K562 (cell line): ENCODE measurements around the gene NUBP2. TPM values are rescaled to one million over a fixed set of nuclear protein-coding genes. Genes with fewer than 3 reads are reported as not detected.

Source experiments
- BMI1 ChIP-seq: fragments of 150-350 bp; IDR thresholded peaks from 2 replicates; pipeline ENCODE4 v1.6.1; 2014; ENCODE audit warnings: low read length
- CBX3 ChIP-seq, 2 experiments: IDR thresholded peaks; 1 replicate in 1 of 2; 2 replicates in 1 of 2; pipeline ENCODE4 v1.6.1; 2012; ENCODE audit warnings: inconsistent platforms in 2 of 2, low read length in 2 of 2, borderline replicate concordance in 1 of 2, control low read depth in 1 of 2
- DPF2 ChIP-seq: fragments of 450-650 bp; IDR thresholded peaks from 2 replicates; pipeline ENCODE4 v1.6.1; 2016
- HIVEP1 ChIP-seq: fragments of 250-450 bp; sonication (Bioruptor Pico); IDR thresholded peaks from 2 replicates; pipeline ENCODE4 v1.4.0; 2020; ENCODE audit warnings: mild to moderate bottlenecking
- ILF3 ChIP-seq: fragments of 450-650 bp; IDR thresholded peaks from 2 replicates; pipeline ENCODE4 v1.6.1; 2018; ENCODE audit warnings: antibody characterized with exemption, mild to moderate bottlenecking, moderate library complexity, borderline replicate concordance
- MECOM ChIP-seq: fragments of 250-450 bp; sonication (Bioruptor Pico); IDR thresholded peaks from 2 replicates; pipeline ENCODE4 v1.8.0; 2022; ENCODE audit warnings: inconsistent platforms
- NEUROD1 ChIP-seq: fragments of 150-350 bp; IDR thresholded peaks from 2 replicates; pipeline ENCODE4 v1.6.1; 2014; ENCODE audit warnings: borderline replicate concordance, low read length, low read depth; ENCODE audit not compliant: partially characterized antibody
- NONO ChIP-seq, 2 experiments: fragments of 200-400 bp in 1 of 2; fragments of 450-650 bp in 1 of 2; formaldehyde crosslinking in 1 of 2; IDR thresholded peaks; 2 replicates each; pipeline ENCODE4 v1.6.1; 2017; ENCODE audit warnings: low read depth in 2 of 2, mild to moderate bottlenecking in 2 of 2, moderate library complexity in 2 of 2, low read length in 1 of 2
- PATZ1 ChIP-seq: fragments of 250-450 bp; sonication (Bioruptor Pico); IDR thresholded peaks from 2 replicates; pipeline ENCODE4 v1.5.0; 2020; ENCODE audit warnings: mild to moderate bottlenecking, borderline replicate concordance
- RBM25 ChIP-seq: fragments of 200-400 bp; formaldehyde crosslinking; IDR thresholded peaks from 2 replicates; pipeline ENCODE4 v1.6.1; 2018; ENCODE audit warnings: low read length, low read depth, moderate library complexity; ENCODE audit not compliant: severe bottlenecking
- RNF219 ChIP-seq: fragments of 250-450 bp; sonication (Bioruptor Pico); IDR thresholded peaks from 2 replicates; pipeline ENCODE4 v1.5.0; 2022; ENCODE audit warnings: mild to moderate bottlenecking
- SIN3B ChIP-seq: fragments of 450-650 bp; IDR thresholded peaks from 2 replicates; pipeline ENCODE4 v1.6.1; 2017; ENCODE audit warnings: low read depth, mild to moderate bottlenecking, moderate library complexity
- SMARCE1 ChIP-seq: fragments of 450-650 bp; IDR thresholded peaks from 2 replicates; pipeline ENCODE4 v1.7.1; 2016; ENCODE audit warnings: mild to moderate bottlenecking
- SRSF9 ChIP-seq: fragments of 200-400 bp; formaldehyde crosslinking; IDR thresholded peaks from 2 replicates; pipeline ENCODE4 v1.6.1; 2017; ENCODE audit warnings: low read depth, low read length, borderline replicate concordance
- TCF15 ChIP-seq: fragments of 250-450 bp; sonication (Bioruptor Pico); IDR thresholded peaks from 2 replicates; pipeline ENCODE4 v1.8.0; 2022; ENCODE audit warnings: moderate library complexity, mild to moderate bottlenecking, inconsistent platforms
- ZKSCAN3 ChIP-seq: fragments of 250-450 bp; sonication (Bioruptor Pico); IDR thresholded peaks from 2 replicates; pipeline ENCODE4 v1.4.0; 2020
- ZNF143 ChIP-seq: sonication (generic); formaldehyde crosslinking; IDR thresholded peaks from 2 replicates; pipeline ENCODE4 v1.9.0; 2022; ENCODE audit warnings: mild to moderate bottlenecking, missing genetic modification reagents
- ZNF23 ChIP-seq: fragments of 250-450 bp; sonication (Bioruptor Pico); IDR thresholded peaks from 2 replicates; pipeline ENCODE4 v1.4.0; 2020; ENCODE audit warnings: mild to moderate bottlenecking
- ZNF592 ChIP-seq: fragments of 450-650 bp; IDR thresholded peaks from 2 replicates; pipeline ENCODE4 v1.6.1; 2017; ENCODE audit warnings: antibody characterized with exemption, mild to moderate bottlenecking
- polyA plus RNA-seq, 8 experiments: library from polyadenylated mRNA; depleted of rRNA in 4 of 8; stranded (reverse) in 5 of 8; unstranded in 3 of 8; fragments of >200 nt; fragmentation: Nextera tagmentation in 2 of 8; fragmentation: Illumina TruSeq in 1 of 8; extraction: Ambion mirVana in 2 of 8; extraction: Trizol in 1 of 8; gene quantifications; 2 replicates each; pipeline versions ENCODE4 v1.2.1 to v1.2.3, GENCODE V29; 2011 to 2014; ENCODE audit warnings: inconsistent platforms in 1 of 8, missing spikeins in 1 of 8
- total RNA-seq, 7 experiments: library from RNA; depleted of rRNA in 6 of 7; stranded (reverse); fragments of >200 nt in 6 of 7; fragmentation: Illumina TruSeq in 2 of 7; extraction: Trizol in 2 of 7; gene quantifications; 2 replicates each; pipeline versions ENCODE4 v1.2.1 to v1.2.3, GENCODE V29; 2011 to 2021; ENCODE audit warnings: low replicate concordance in 1 of 7

The NUBP2 gene
- total and polyA plus RNA-seq, 9 of the 15 experiments (the other 6 are each of a cell fraction or from before 2014, with no cell fraction given): 1.8 to 115 (median 24.0) TPM

- TF ChIP-seq PATZ1 (CRISPR knock-in tag): no peak
- TF ChIP-seq MECOM: no peak
- TF ChIP-seq CBX3 (IDR thresholded peaks at IDR 0.05; ENCODE audit: borderline replicate concordance in 1 of 2, low read length in 2 of 2): peak in 1 of 2 experiments; percentile 62; a peak in 1 of 3 replicates
- TF ChIP-seq SRSF9: no peak
- no peak for TF ChIP-seq NONO (IDR thresholded peaks at IDR 0.05; ENCODE audit: low read depth in 2 of 2, low read length in 1 of 2)
- no peak for TF ChIP-seq ILF3
- TF ChIP-seq DPF2: no peak
- TF ChIP-seq ZNF23: no peak
- peak; percentile 71 for TF ChIP-seq ZNF592
- no peak for TF ChIP-seq ZKSCAN3
- no peak for TF ChIP-seq SIN3B
- no peak for TF ChIP-seq TCF15 (CRISPR knock-in tag)
- TF ChIP-seq NEUROD1: no peak
- TF ChIP-seq BMI1: no peak
- no peak for TF ChIP-seq RNF219
- no peak for TF ChIP-seq HIVEP1 (CRISPR knock-in tag)
- TF ChIP-seq ZNF143: no peak
- TF ChIP-seq RBM25: no peak
- TF ChIP-seq SMARCE1: no peak
Observed at GRCh38 chr16:1763521-1764511, 18.9 kb upstream of the NUBP2 start (continued).
